ACHN (cell line): ENCODE measurements around the gene TTBK1.

Experiments used
- DNase-seq: peaks from one replicate; pipeline ENCODE4 v3.0.0-alpha.2; 2015
- in situ Hi-C: cut with HindIII; loops from 2 replicates; pipeline ENCODE4 v1.10.0; 2017; ENCODE audit warnings: low sequenced_read_pairs, low pct_ligation_motif_present, low pct_unique_long_range_greater_than_20kb

TTBK1 gene

GRCh38 chr6:43242908-43243663, at the start of gene TTBK1:
TSS of gene TTBK1 (plus strand) at chr6:43243481. CDS start at chr6:43246661, 3,180 bp downstream.
- DNase-seq: no peak
- in situ Hi-C loops: no loop called here

GRCh38 chr6:43193929-43194328, 49.4 kb upstream of the TTBK1 start:
- in situ Hi-C loops: no loop called here
- DNase-seq: no peak

GRCh38 chr6:43196337-43196736, 46.9 kb upstream of the TTBK1 start:
- in situ Hi-C loops: no loop called here
- no peak for DNase-seq

GRCh38 chr6:43199912-43200311, 43.4 kb upstream of the TTBK1 start:
- in situ Hi-C loops: no loop called here
- no peak for DNase-seq

- DNase-seq: no peak
- in situ Hi-C loops: no loop called here
Measured at GRCh38 chr6:43200541-43200940, 42.7 kb upstream of the TTBK1 start.

- no peak for DNase-seq
- in situ Hi-C loops: no loop called here
Measured at GRCh38 chr6:43202451-43202850, 40.8 kb upstream of the TTBK1 start.

GRCh38 chr6:43203029-43203717, 40.1 kb upstream of the TTBK1 start:
- in situ Hi-C loops: no loop called here
- no peak for DNase-seq

GRCh38 chr6:43203718-43204095, 39.6 kb upstream of the TTBK1 start:
- DNase-seq: no peak
- in situ Hi-C loops: no loop called here

- in situ Hi-C loops: no loop called here
- DNase-seq: no peak
Measured at GRCh38 chr6:43204271-43205105, 38.8 kb upstream of the TTBK1 start.

GRCh38 chr6:43205849-43206248, 37.4 kb upstream of the TTBK1 start:
- no peak for DNase-seq
- in situ Hi-C loops: no loop called here

- in situ Hi-C loops: no loop called here
- no peak for DNase-seq
Measured at GRCh38 chr6:43207286-43207685, 36.0 kb upstream of the TTBK1 start.

GRCh38 chr6:43211955-43212354, 31.3 kb upstream of the TTBK1 start:
- in situ Hi-C loops: no loop called here
- DNase-seq: peak; percentile 8

GRCh38 chr6:43213431-43213830, 29.9 kb upstream of the TTBK1 start:
- in situ Hi-C loops: no loop called here
- DNase-seq: no peak

- in situ Hi-C loops: no loop called here
- no peak for DNase-seq
Measured at GRCh38 chr6:43215066-43215465, 28.2 kb upstream of the TTBK1 start.

- no peak for DNase-seq
- in situ Hi-C loops: no loop called here
Measured at GRCh38 chr6:43216200-43216599, 27.1 kb upstream of the TTBK1 start.

- DNase-seq: no peak
- in situ Hi-C loops: no loop called here
Measured at GRCh38 chr6:43217351-43217750, 25.9 kb upstream of the TTBK1 start.

- in situ Hi-C loops: no loop called here
Measured at GRCh38 chr6:43219119-43219518, 24.2 kb upstream of the TTBK1 start.

GRCh38 chr6:43219814-43220213, 23.5 kb upstream of the TTBK1 start:
- no peak for DNase-seq
- in situ Hi-C loops: no loop called here

More at GRCh38 chr6:43219119-43219518, 24.2 kb upstream of the TTBK1 start:
- DNase-seq: no peak

- in situ Hi-C loops: no loop called here
- no peak for DNase-seq
Measured at GRCh38 chr6:43220439-43220951, 22.8 kb upstream of the TTBK1 start.
